HepG2 (cell line): ENCODE results near the gene TIMM44. TPM values are rescaled to one million over a fixed set of nuclear protein-coding genes. Genes with fewer than 3 reads are reported as not detected.

ENCODE experiments used
- ARHGAP35 ChIP-seq: sonication (generic); formaldehyde crosslinking; IDR thresholded peaks from 2 replicates; pipeline ENCODE4 v1.9.0; 2022; ENCODE audit warnings: mild to moderate bottlenecking, inconsistent platforms, moderate library complexity, missing genetic modification reagents, borderline replicate concordance
- ATF5 ChIP-seq: sonication (generic); formaldehyde crosslinking; IDR thresholded peaks from 2 replicates; pipeline ENCODE4 v1.4.0; 2020; ENCODE audit warnings: mild to moderate bottlenecking, low read depth, missing genetic modification reagents
- CEBPB ChIP-seq: IDR thresholded peaks from 2 replicates; pipeline ENCODE4 v1.6.1; 2011; ENCODE audit warnings: low read depth, low read length, improper control_type of control experiment, borderline replicate concordance
- CHD2 ChIP-seq: IDR thresholded peaks from 2 replicates; pipeline ENCODE4 v1.6.1; 2011; ENCODE audit warnings: low read depth, low read length, improper control_type of control experiment
- ETV6 ChIP-seq: sonication (generic); formaldehyde crosslinking; conservative IDR thresholded peaks from 2 replicates; pipeline ENCODE4 v1.4.0; 2020; ENCODE audit warnings: missing genetic modification reagents
- EZH2 ChIP-seq: conservative IDR thresholded peaks from 2 replicates; pipeline ENCODE4 v1.6.1; 2012; ENCODE audit warnings: mild to moderate bottlenecking, low read depth, low read length, moderate library complexity
- HES4 ChIP-seq: sonication (generic); formaldehyde crosslinking; IDR thresholded peaks from 2 replicates; pipeline ENCODE4 v1.9.0; 2021; ENCODE audit warnings: mild to moderate bottlenecking, missing genetic modification reagents, borderline replicate concordance
- HOXA5 ChIP-seq: sonication (generic); formaldehyde crosslinking; IDR thresholded peaks from 2 replicates; pipeline ENCODE4 v1.4.0; 2020; ENCODE audit warnings: missing genetic modification reagents
- IRF2 ChIP-seq: IDR thresholded peaks from 2 replicates; pipeline ENCODE4 v1.6.1; 2018; ENCODE audit warnings: missing genetic modification reagents, missing compliant biosample characterization
- MXD1 ChIP-seq: sonication (generic); formaldehyde crosslinking; IDR thresholded peaks from 2 replicates; pipeline ENCODE4 v1.4.0; 2020; ENCODE audit warnings: mild to moderate bottlenecking, missing genetic modification reagents
- NFKBIZ ChIP-seq: IDR thresholded peaks from 2 replicates; pipeline ENCODE4 v1.6.1; 2018; ENCODE audit warnings: missing genetic modification reagents, missing compliant biosample characterization
- PRDM15 ChIP-seq: sonication (generic); formaldehyde crosslinking; IDR thresholded peaks from 2 replicates; pipeline ENCODE4 v1.4.0; 2020; ENCODE audit warnings: missing genetic modification reagents
- RARA ChIP-seq: IDR thresholded peaks from 2 replicates; pipeline ENCODE4 v1.6.1; 2016; ENCODE audit warnings: missing genetic modification reagents, missing compliant biosample characterization
- SOX13 ChIP-seq, 3 experiments: fragments of 450-650 bp in 1 of 3; sonication (generic) in 1 of 3; formaldehyde crosslinking in 1 of 3; IDR thresholded peaks in 2 of 3; conservative IDR thresholded peaks in 1 of 3; 2 replicates each; pipeline versions ENCODE4 v1.5.0 to v1.6.1; 2016 to 2020; ENCODE audit warnings: antibody characterized with exemption in 1 of 3, mild to moderate bottlenecking in 1 of 3, missing compliant biosample characterization in 1 of 3, missing genetic modification reagents in 1 of 3, moderate library complexity in 1 of 3
- SP4 ChIP-seq: sonication (generic); formaldehyde crosslinking; IDR thresholded peaks from 2 replicates; pipeline ENCODE4 v1.8.1; 2023; ENCODE audit warnings: mild to moderate bottlenecking, missing genetic modification reagents
- ZBTB7B ChIP-seq: sonication (generic); formaldehyde crosslinking; IDR thresholded peaks from 2 replicates; pipeline ENCODE4 v1.4.0; 2020; ENCODE audit warnings: missing genetic modification reagents
- ZIK1 ChIP-seq: sonication (generic); formaldehyde crosslinking; IDR thresholded peaks from 2 replicates; pipeline ENCODE4 v1.5.0; 2020; ENCODE audit warnings: mild to moderate bottlenecking, low read depth, missing genetic modification reagents, borderline replicate concordance
- ZMAT3 ChIP-seq: sonication (generic); formaldehyde crosslinking; conservative IDR thresholded peaks from 2 replicates; pipeline ENCODE4 v1.7.0; 2021; ENCODE audit warnings: missing genetic modification reagents
- ZNF18 ChIP-seq: sonication (generic); formaldehyde crosslinking; IDR thresholded peaks from 2 replicates; pipeline ENCODE4 v1.8.0; 2022; ENCODE audit warnings: mild to moderate bottlenecking, missing genetic modification reagents; ENCODE audit not compliant: insufficient replicate concordance
- ZNF235 ChIP-seq: sonication (generic); formaldehyde crosslinking; IDR thresholded peaks from 2 replicates; pipeline ENCODE4 v1.8.1; 2023; ENCODE audit warnings: mild to moderate bottlenecking, missing genetic modification reagents, borderline replicate concordance
- ZNF441 ChIP-seq: sonication (generic); formaldehyde crosslinking; IDR thresholded peaks from 2 replicates; pipeline ENCODE4 v1.7.0; 2021; ENCODE audit warnings: missing genetic modification reagents, borderline replicate concordance
- polyA plus RNA-seq, 8 experiments: library from polyadenylated mRNA; depleted of rRNA in 3 of 8; stranded (reverse) in 7 of 8; unstranded in 1 of 8; fragments of >200 nt; fragmentation: Illumina TruSeq in 4 of 8; extraction: Trizol in 4 of 8; gene quantifications; 2 replicates each; pipeline versions ENCODE4 v1.2.1 to v1.2.3, GENCODE V29; 2011 to 2016; ENCODE audit warnings: low read depth in 4 of 8, missing spikeins in 1 of 8, mixed read lengths in 1 of 8; ENCODE audit not compliant: insufficient read depth in 1 of 8
- total RNA-seq, 5 experiments: library from RNA; depleted of rRNA; stranded (reverse); fragments of >200 nt; fragmentation: Illumina TruSeq; extraction: Trizol; gene quantifications; 2 replicates each; pipeline ENCODE4 v1.2.3, GENCODE V29; 2016; ENCODE audit warnings: low read depth in 1 of 5

The TIMM44 gene
- total and polyA plus RNA-seq, 2 of the 13 experiments (the other 11 are each of a cell fraction or from before 2014, with no cell fraction given) = 42.9 to 72.6 TPM

- TF ChIP-seq PRDM15 (CRISPR knock-in tag) (peak; percentile 55; the same call in 1 of the 2 replicates), ATF5 (CRISPR knock-in tag) (no peak), ZNF235 (peak; percentile 51; the same call in 1 of the 2 replicates), HOXA5 (CRISPR knock-in tag) (peak; percentile 60; the same call in 1 of the 2 replicates), CEBPB (no peak), ZIK1 (peak; percentile 58; the same call in 1 of the 2 replicates), ETV6 (0 out of 2 replicates have a peak, but pooled peaks have one; percentile 26), RARA (0 out of 2 replicates have a peak, but pooled peaks have one; percentile 9), ARHGAP35 (CRISPR knock-in tag) (no peak), MXD1 (peak; percentile 66), HES4 (peak; percentile 42; the same call in 1 of the 2 replicates), ZNF18 (CRISPR knock-in tag) (no peak), SP4 (CRISPR knock-in tag) (peak; percentile 81; the same call in 1 of the 2 replicates), ZNF441 (CRISPR knock-in tag) (peak; percentile 87), ZBTB7B (CRISPR knock-in tag) (peak; percentile 79), CHD2 (no peak), EZH2 (no peak), ZMAT3 (CRISPR knock-in tag) (peak; percentile 63; the same call in 1 of the 2 replicates), IRF2 (peak; percentile 52; the same call in 1 of the 2 replicates), SOX13 (IDR thresholded peaks at IDR 0.05) (no peak), SOX13 (CRISPR knock-in tag; conservative IDR thresholded peaks at IDR 0.05 in 1 of 2, IDR thresholded peaks at IDR 0.05 in 1 of 2) (0 out of 4 replicates have a peak, but pooled peaks of 1 of the 2 experiments have one; percentile 20), NFKBIZ (0 out of 2 replicates have a peak, but pooled peaks have one; percentile 57)
Observed at GRCh38 chr19:7888145-7888825, 55.2 kb downstream of the TIMM44 start, which contains the start of gene LRRC8E (continued).
